Stimulated activated CD4-positive, alpha-beta T cell treated with anti-CD3 and anti-CD28 coated beads, Interleukin-4, amount 100 ng/mL, for 48 hours (primary cell): ENCODE measurements around the gene ZNF382.

Experiments used
- DNase-seq, 2 donors: peaks; one replicate each; pipeline ENCODE4 v3.0.0-alpha.2; 2020; ENCODE audit warnings: low read depth in 2 of 2

The ZNF382 gene

GRCh38 chr19:36679455-36679854, 74.3 kb downstream of the ZNF382 start:
- DNase-seq: no peak
